HG02981 (cell line): Measurements from ENCODE around the gene SLC24A3.

Source experiments
- ATAC-seq: cut with Tn5 transposase; IDR thresholded peaks from one replicate; pipeline ENCODE4 v1.9.1; 2021; ENCODE audit warnings: mild to moderate bottlenecking, moderate library complexity; ENCODE audit not compliant: unreplicated experiment

SLC24A3 gene

GRCh38 chr20:19336631-19337030, 124.2 kb downstream of the SLC24A3 start:
- no peak for ATAC-seq

GRCh38 chr20:19338380-19338779, 125.9 kb downstream of the SLC24A3 start:
- ATAC-seq: no peak

- no peak for ATAC-seq
Measured at GRCh38 chr20:19338960-19339359, 126.5 kb downstream of the SLC24A3 start.

- no peak for ATAC-seq
Measured at GRCh38 chr20:19341348-19342053, 129.1 kb downstream of the SLC24A3 start.

- ATAC-seq: no peak
Measured at GRCh38 chr20:19344341-19344740, 131.9 kb downstream of the SLC24A3 start.

GRCh38 chr20:19347943-19348456, 135.6 kb downstream of the SLC24A3 start:
- peak; percentile 67 for ATAC-seq

- no peak for ATAC-seq
Measured at GRCh38 chr20:19348582-19348981, 136.1 kb downstream of the SLC24A3 start.

GRCh38 chr20:19349879-19350278, 137.4 kb downstream of the SLC24A3 start:
- no peak for ATAC-seq

GRCh38 chr20:19351542-19351941, 139.1 kb downstream of the SLC24A3 start:
- no peak for ATAC-seq

- ATAC-seq: no peak
Measured at GRCh38 chr20:19354950-19355349, 142.5 kb downstream of the SLC24A3 start.

- ATAC-seq: no peak
Measured at GRCh38 chr20:19361790-19362189, 149.3 kb downstream of the SLC24A3 start.

- no peak for ATAC-seq
Measured at GRCh38 chr20:19363476-19363875, 151.0 kb downstream of the SLC24A3 start.

- ATAC-seq: no peak
Measured at GRCh38 chr20:19367591-19367990, 155.1 kb downstream of the SLC24A3 start.

- no peak for ATAC-seq
Measured at GRCh38 chr20:19368351-19368750, 155.9 kb downstream of the SLC24A3 start.

- ATAC-seq: no peak
Measured at GRCh38 chr20:19370076-19371075, 157.9 kb downstream of the SLC24A3 start.

GRCh38 chr20:19371112-19371511, 158.7 kb downstream of the SLC24A3 start:
- no peak for ATAC-seq

GRCh38 chr20:19374216-19374615, 161.8 kb downstream of the SLC24A3 start:
- no peak for ATAC-seq

GRCh38 chr20:19375395-19375794, 163.0 kb downstream of the SLC24A3 start:
- ATAC-seq: no peak

- no peak for ATAC-seq
Measured at GRCh38 chr20:19375801-19376200, 163.4 kb downstream of the SLC24A3 start.

GRCh38 chr20:19376451-19377229, 164.2 kb downstream of the SLC24A3 start:
- ATAC-seq: no peak

GRCh38 chr20:19378058-19378457, 165.6 kb downstream of the SLC24A3 start:
- ATAC-seq: no peak
